ENCODE measurements around the gene LAMA1. TPM values are rescaled to one million over a fixed set of nuclear protein-coding genes. Genes with fewer than 3 reads are reported as not detected.

Gene LAMA1
- total and polyA plus RNA-seq, 2 of the 4 experiments (the other 2 are of a cell fraction) = 10.9 to 15.5 TPM

DNA sequence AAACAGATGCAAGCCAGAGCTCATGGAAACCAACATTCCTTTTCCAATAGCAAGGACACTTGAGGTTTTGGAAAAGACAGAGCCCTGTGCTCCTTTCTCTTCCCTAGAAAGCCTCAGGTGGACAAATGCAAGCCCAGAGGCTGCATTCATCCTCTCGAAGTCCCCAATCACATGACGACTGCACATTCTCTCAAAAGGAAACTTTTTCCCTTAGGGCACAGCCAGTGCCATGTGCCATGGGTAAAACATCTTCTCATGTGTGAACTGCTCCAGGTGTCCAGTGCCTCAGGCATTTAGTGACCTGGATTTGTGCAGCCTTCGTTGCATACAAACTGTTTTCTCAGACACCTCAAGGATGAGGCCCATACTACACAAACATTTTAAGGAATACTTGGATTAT is 140.7 kb downstream of the LAMA1 start:
- in situ Hi-C loops (cut with MboI; ENCODE audit: low sequenced_read_pairs) (no loop called here), dilution Hi-C loops (cut with HindIII; ENCODE audit: low sequenced_read_pairs, unreplicated experiment) (no loop called here), intact Hi-C loops (cut with micrococcal nuclease) (no loop called here)
- Histone ChIP-seq H4K8ac (ENCODE audit: low read depth in 2 of 2, low read length in 2 of 2) (no peak overlapping the region), H3K27ac (ENCODE audit: insufficient read depth, low read length) (no peak overlapping the region), H2BK120ac (ENCODE audit: low read depth, low read length) (no peak overlapping the region), H2BK20ac (ENCODE audit: low read depth, low read length) (no peak overlapping the region), H3K4me3 (ENCODE audit: insufficient read depth, low read depth, low read length) (no peak overlapping the region), H2AFZ (replicated peaks; ENCODE audit: low read length, poor library complexity) (no peak overlapping the region), H3K27me3 (ENCODE audit: control insufficient read depth, insufficient read depth, low read length) (no peaks in the 10 kb centered on the region), H3K36me3 (ENCODE audit: control insufficient read depth, insufficient read depth, low read length) (peaks cover 10% of the 10 kb centered on the region; the same call in 1 of the 2 replicates), H3K4me1 (ENCODE audit: control insufficient read depth, insufficient read depth, low read length) (no peaks in the 10 kb centered on the region), H2BK5ac (ENCODE audit: low read depth, low read length, poor library complexity, severe bottlenecking) (no peak overlapping the region), H3K14ac (replicated peaks; ENCODE audit: low read depth, low read length) (no peak overlapping the region), H3K56ac (ENCODE audit: extremely low read depth, insufficient read depth, low read length) (no peak overlapping the region), H2AK5ac (ENCODE audit: low read depth, low read length) (no peak overlapping the region), H3K9me3 (ENCODE audit: control insufficient read depth, insufficient read depth, low read length) (no peaks in the 10 kb centered on the region), H3K9ac (ENCODE audit: low read depth, low read length) (no peak overlapping the region), H3K4me2 (ENCODE audit: low read depth, low read length) (no peak overlapping the region), H4K20me1 (ENCODE audit: insufficient read depth, low read length) (no peaks in the 10 kb centered on the region), H3K18ac (ENCODE audit: low read depth, low read length) (no peak overlapping the region), H4K5ac (ENCODE audit: low read depth, low read length) (no peak overlapping the region), H2BK15ac (ENCODE audit: low read depth, low read length) (no peak overlapping the region), H3K4ac (ENCODE audit: low read depth, low read length) (no peak overlapping the region), H3K9me1 (ENCODE audit: insufficient read depth, low read length) (no peaks in the 10 kb centered on the region), H3K79me1 (ENCODE audit: low read depth in 1 of 2, low read length in 2 of 2) (no peaks in the 10 kb centered on the region), H2AK9ac (replicated peaks; ENCODE audit: low read depth, low read length, poor library complexity) (no peak overlapping the region), H4K91ac (ENCODE audit: insufficient read depth, low read depth, low read length) (no peak overlapping the region), H3K23ac (ENCODE audit: low read depth, low read length) (no peak overlapping the region)
- BruUV-seq (replicated peaks) = no TSS peak
- POLR2A ChIA-PET (ENCODE audit: unreplicated experiment) = no interaction called here
- DNase-seq (no peak), ATAC-seq (ENCODE audit: low read depth) (no peak)
- CTCF ChIA-PET = no interaction called here
- no CpG with 5 or more reads among the region's 3 CpGs for WGBS, 2 experiments (ENCODE audit: extremely low coverage in 2 of 2, insufficient read length in 1 of 2)
- TF ChIP-seq NFE2L2 (IDR thresholded peaks at IDR 0.05; ENCODE audit: low read depth, low read length) = no peak
- TF ChIP-seq, protein P1, sequence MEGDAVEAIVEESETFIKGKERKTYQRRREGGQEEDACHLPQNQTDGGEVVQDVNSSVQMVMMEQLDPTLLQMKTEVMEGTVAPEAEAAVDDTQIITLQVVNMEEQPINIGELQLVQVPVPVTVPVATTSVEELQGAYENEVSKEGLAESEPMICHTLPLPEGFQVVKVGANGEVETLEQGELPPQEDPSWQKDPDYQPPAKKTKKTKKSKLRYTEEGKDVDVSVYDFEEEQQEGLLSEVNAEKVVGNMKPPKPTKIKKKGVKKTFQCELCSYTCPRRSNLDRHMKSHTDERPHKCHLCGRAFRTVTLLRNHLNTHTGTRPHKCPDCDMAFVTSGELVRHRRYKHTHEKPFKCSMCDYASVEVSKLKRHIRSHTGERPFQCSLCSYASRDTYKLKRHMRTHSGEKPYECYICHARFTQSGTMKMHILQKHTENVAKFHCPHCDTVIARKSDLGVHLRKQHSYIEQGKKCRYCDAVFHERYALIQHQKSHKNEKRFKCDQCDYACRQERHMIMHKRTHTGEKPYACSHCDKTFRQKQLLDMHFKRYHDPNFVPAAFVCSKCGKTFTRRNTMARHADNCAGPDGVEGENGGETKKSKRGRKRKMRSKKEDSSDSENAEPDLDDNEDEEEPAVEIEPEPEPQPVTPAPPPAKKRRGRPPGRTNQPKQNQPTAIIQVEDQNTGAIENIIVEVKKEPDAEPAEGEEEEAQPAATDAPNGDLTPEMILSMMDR (conservative IDR thresholded peaks at IDR 0.05; ENCODE audit: low read depth, low read length) = no peak
- TF ChIP-seq CHD1 (IDR thresholded peaks at IDR 0.05; ENCODE audit: low read depth, low read length) = no peak
- no peak for TF ChIP-seq FOS (IDR thresholded peaks at IDR 0.05; ENCODE audit: low read depth, low read length)
- no peak for TF ChIP-seq MXI1 (IDR thresholded peaks at IDR 0.05; ENCODE audit: borderline replicate concordance, low read depth, low read length)
- no peak for TF ChIP-seq BHLHE40 (IDR thresholded peaks at IDR 0.05; ENCODE audit: low read depth, low read length)
- no peak for TF ChIP-seq RCOR1 (IDR thresholded peaks at IDR 0.05; ENCODE audit: insufficient replicate concordance, low read length)
- TF ChIP-seq RAD21 (IDR thresholded peaks at IDR 0.05; ENCODE audit: low read length) = no peak
- no peak for TF ChIP-seq POLR2A (IDR thresholded peaks at IDR 0.05; ENCODE audit: low read depth, low read length)
- TF ChIP-seq, protein P2, sequence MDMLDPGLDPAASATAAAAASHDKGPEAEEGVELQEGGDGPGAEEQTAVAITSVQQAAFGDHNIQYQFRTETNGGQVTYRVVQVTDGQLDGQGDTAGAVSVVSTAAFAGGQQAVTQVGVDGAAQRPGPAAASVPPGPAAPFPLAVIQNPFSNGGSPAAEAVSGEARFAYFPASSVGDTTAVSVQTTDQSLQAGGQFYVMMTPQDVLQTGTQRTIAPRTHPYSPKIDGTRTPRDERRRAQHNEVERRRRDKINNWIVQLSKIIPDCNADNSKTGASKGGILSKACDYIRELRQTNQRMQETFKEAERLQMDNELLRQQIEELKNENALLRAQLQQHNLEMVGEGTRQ (IDR thresholded peaks at IDR 0.05; ENCODE audit: low read depth, low read length) = no peak
- no peak for TF ChIP-seq CEBPB (IDR thresholded peaks at IDR 0.05; ENCODE audit: low read depth, low read length)
- TF ChIP-seq MAZ (IDR thresholded peaks at IDR 0.05; ENCODE audit: borderline replicate concordance, low read depth, low read length) = no peak
- no peak for TF ChIP-seq SMC3 (IDR thresholded peaks at IDR 0.05; ENCODE audit: low read depth, low read length)
- no peak for TF ChIP-seq MAFK (IDR thresholded peaks at IDR 0.05; ENCODE audit: low read depth, low read length)
- TF ChIP-seq RFX5 (IDR thresholded peaks at IDR 0.05; ENCODE audit: low read depth, low read length) = no peak
- TF ChIP-seq, protein P3, sequence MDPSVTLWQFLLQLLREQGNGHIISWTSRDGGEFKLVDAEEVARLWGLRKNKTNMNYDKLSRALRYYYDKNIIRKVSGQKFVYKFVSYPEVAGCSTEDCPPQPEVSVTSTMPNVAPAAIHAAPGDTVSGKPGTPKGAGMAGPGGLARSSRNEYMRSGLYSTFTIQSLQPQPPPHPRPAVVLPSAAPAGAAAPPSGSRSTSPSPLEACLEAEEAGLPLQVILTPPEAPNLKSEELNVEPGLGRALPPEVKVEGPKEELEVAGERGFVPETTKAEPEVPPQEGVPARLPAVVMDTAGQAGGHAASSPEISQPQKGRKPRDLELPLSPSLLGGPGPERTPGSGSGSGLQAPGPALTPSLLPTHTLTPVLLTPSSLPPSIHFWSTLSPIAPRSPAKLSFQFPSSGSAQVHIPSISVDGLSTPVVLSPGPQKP (IDR thresholded peaks at IDR 0.05; ENCODE audit: borderline replicate concordance, low read depth, low read length) = no peak
